Mesodermal cell (in vitro differentiated cells): Measurements from ENCODE around the gene MAD2L1. TPM values are rescaled to one million over a fixed set of nuclear protein-coding genes. Genes with fewer than 3 reads are reported as not detected.
A peak's percentile ranks its signal among the peaks of the same experiment; 100 is the strongest.
"Not testable (repeated sequence)": the region's sequence is repeated elsewhere in the genome, so short reads cannot be mapped to it uniquely, and the experiment has no call there.

ENCODE experiments used
- H3K27ac ChIP-seq: 2 replicates; pipeline ENCODE4 v1.7.0; 2013; ENCODE audit warnings: mild to moderate bottlenecking, low read depth, low read length, moderate library complexity; ENCODE audit not compliant: severe bottlenecking
- H3K36me3 ChIP-seq: 2 replicates; pipeline ENCODE4 v1.7.1; 2013; ENCODE audit warnings: mild to moderate bottlenecking, low read length, moderate library complexity; ENCODE audit not compliant: control insufficient read depth, insufficient read depth
- H3K4me1 ChIP-seq: one replicate; pipeline ENCODE4 v1.7.1; 2013; ENCODE audit warnings: mild to moderate bottlenecking, low read length; ENCODE audit not compliant: insufficient read depth, control insufficient read depth, poor library complexity, severe bottlenecking
- H3K4me3 ChIP-seq: 2 replicates; pipeline ENCODE4 v1.7.0; 2013; ENCODE audit warnings: low read length, control low read depth, mild to moderate bottlenecking; ENCODE audit not compliant: insufficient read depth, poor library complexity, severe bottlenecking; ENCODE audit errors: extremely low read depth
- H3K9me3 ChIP-seq: 2 replicates; pipeline ENCODE4 v1.7.1; 2013; ENCODE audit warnings: mild to moderate bottlenecking, low read length, moderate library complexity; ENCODE audit not compliant: control insufficient read depth
- WGBS, 2 experiments: methylation state at CpG; one replicate each; pipeline ENCODE4 v1.1.5; 2013; ENCODE audit warnings: missing lambda C conversion rate in 2 of 2; ENCODE audit not compliant: insufficient coverage in 2 of 2; 5-methylcytosine and 5-hydroxymethylcytosine counted together
- polyA plus RNA-seq, 2 experiments: library from polyadenylated mRNA; stranded (reverse); fragments of 50-300 nt; gene quantifications; one replicate each; pipeline ENCODE4 v1.2.3, GENCODE V29; 2013

The MAD2L1 gene
- 65.0 TPM for polyA plus RNA-seq (2013, experiment 1 of 2)
- polyA plus RNA-seq (2013, experiment 2 of 2): 70.0 TPM

- Histone ChIP-seq H3K36me3 (peaks cover 26% of the 10 kb centered on the region), H3K4me3 (peak within 1 kb of the TSS; percentile 67), H3K27ac (peak within 1 kb of the TSS; percentile 93), H3K9me3 (no peaks in the 10 kb centered on the region), H3K4me1 (peaks cover 5% of the 10 kb centered on the region)
- 0 to 2% methylated on average over 40 to 59 of the region's 65 CpGs for WGBS, 2 experiments
Measured at GRCh38 chr4:120066517-120067340, at the start of gene MAD2L1. MAD2L1 (minus strand) TSS chr4:120066848; CDS start chr4:120066734, 114 bp downstream.

- Histone ChIP-seq H3K9me3 (no peaks in the 10 kb centered on the region), H3K27ac (no peak overlapping the region), H3K36me3 (no peaks in the 10 kb centered on the region), H3K4me1 (no peaks in the 10 kb centered on the region), H3K4me3 (no peak overlapping the region)
- WGBS, 2 experiments: no CpG with 5 or more reads among the region's 1 CpG
Measured at GRCh38 chr4:120111745-120112144, 45.1 kb upstream of the MAD2L1 start.

- Histone ChIP-seq H3K4me1 (no peaks in the 10 kb centered on the region), H3K4me3 (no peak overlapping the region), H3K9me3 (no peaks in the 10 kb centered on the region)
Measured at GRCh38 chr4:120109406-120109805, 42.8 kb upstream of the MAD2L1 start.

GRCh38 chr4:120105472-120105871 lies 38.8 kb upstream of the MAD2L1 start:
- no peaks in the 10 kb centered on the region for H3K4me1 ChIP-seq
- no CpG with 5 or more reads among the region's 1 CpG for WGBS, 2 experiments
- no peak overlapping the region for H3K27ac ChIP-seq
- no peaks in the 10 kb centered on the region for H3K9me3 ChIP-seq
- H3K4me3 ChIP-seq: no peak overlapping the region
- no peaks in the 10 kb centered on the region for H3K36me3 ChIP-seq

More at GRCh38 chr4:120109406-120109805, 42.8 kb upstream of the MAD2L1 start:
- Histone ChIP-seq H3K36me3 (no peaks in the 10 kb centered on the region), H3K27ac (no peak overlapping the region)

GRCh38 chr4:120096508-120097297 lies 30.1 kb upstream of the MAD2L1 start:
- no CpG with 5 or more reads among the region's 2 CpGs for WGBS, 2 experiments
- no peak overlapping the region for H3K27ac ChIP-seq
- no peaks in the 10 kb centered on the region for H3K4me1 ChIP-seq

GRCh38 chr4:120088507-120088906 lies 21.9 kb upstream of the MAD2L1 start:
- no peak overlapping the region for H3K27ac ChIP-seq
- H3K4me3 ChIP-seq: no peak overlapping the region
- 70% methylated on average over 2 of the region's 2 CpGs; no CpG with 5 or more reads in 1 of the 2 experiments for WGBS, 2 experiments

More at GRCh38 chr4:120096508-120097297, 30.1 kb upstream of the MAD2L1 start:
- Histone ChIP-seq H3K4me3 (no peak overlapping the region), H3K9me3 (no peaks in the 10 kb centered on the region), H3K36me3 (no peaks in the 10 kb centered on the region)

GRCh38 chr4:120088066-120088465 lies 21.4 kb upstream of the MAD2L1 start:
- WGBS, 2 experiments: 67 to 89% methylated on average over 1 of the region's 1 CpG
- not testable (repeated sequence) for H3K9me3 ChIP-seq, H3K4me1 ChIP-seq, H3K36me3 ChIP-seq, H3K27ac ChIP-seq, H3K4me3 ChIP-seq

More at GRCh38 chr4:120088507-120088906, 21.9 kb upstream of the MAD2L1 start:
- no peaks in the 10 kb centered on the region for H3K36me3 ChIP-seq
- H3K4me1 ChIP-seq: no peaks in the 10 kb centered on the region
- peaks cover 8% of the 10 kb centered on the region for H3K9me3 ChIP-seq

GRCh38 chr4:120085705-120086104 lies 19.1 kb upstream of the MAD2L1 start:
- H3K4me1 ChIP-seq: no peaks in the 10 kb centered on the region
- no peak overlapping the region for H3K4me3 ChIP-seq
- peaks cover 8% of the 10 kb centered on the region for H3K9me3 ChIP-seq
- no peak overlapping the region for H3K27ac ChIP-seq
- no peaks in the 10 kb centered on the region for H3K36me3 ChIP-seq

GRCh38 chr4:120084327-120084726 lies 17.7 kb upstream of the MAD2L1 start:
- H3K4me1 ChIP-seq: no peaks in the 10 kb centered on the region
- H3K36me3 ChIP-seq: no peaks in the 10 kb centered on the region
- H3K27ac ChIP-seq: no peak overlapping the region
- H3K9me3 ChIP-seq: peaks cover 8% of the 10 kb centered on the region
- H3K4me3 ChIP-seq: no peak overlapping the region

GRCh38 chr4:120083152-120083551 lies 16.5 kb upstream of the MAD2L1 start:
- peaks cover 8% of the 10 kb centered on the region for H3K9me3 ChIP-seq
- no peaks in the 10 kb centered on the region for H3K36me3 ChIP-seq
- H3K4me3 ChIP-seq: no peak overlapping the region
- WGBS, 2 experiments: no CpG with 5 or more reads among the region's 2 CpGs
- no peak overlapping the region for H3K27ac ChIP-seq
- no peaks in the 10 kb centered on the region for H3K4me1 ChIP-seq

GRCh38 chr4:120082251-120082650 lies 15.6 kb upstream of the MAD2L1 start:
- WGBS, 2 experiments: no CpG with 5 or more reads among the region's 1 CpG
- H3K27ac ChIP-seq: peak overlapping the region; percentile 26
- H3K4me3 ChIP-seq: no peak overlapping the region

More at GRCh38 chr4:120082251-120082650, 15.6 kb upstream of the MAD2L1 start:
- Histone ChIP-seq H3K4me1 (no peaks in the 10 kb centered on the region), H3K36me3 (no peaks in the 10 kb centered on the region), H3K9me3 (no peaks in the 10 kb centered on the region)
